HTR-8/SVneo (cell line): ENCODE measurements around the gene CD8B2.
"Not testable (repeated sequence)": the region's sequence is repeated elsewhere in the genome, so short reads cannot be mapped to it uniquely, and the experiment has no call there.

Experiments used
- DNase-seq: peaks from one replicate; pipeline ENCODE4 v3.0.0; 2011; ENCODE audit warnings: low spot score, mixed read lengths; ENCODE audit not compliant: insufficient read length
- FAIRE-seq: peaks from 2 replicates; lab custom pipeline; 2011; peaks lifted over from hg19 to GRCh38; lab: Jason Lieb, UNC

CD8B2 gene

GRCh38 chr2:106510791-106511190 is 23.6 kb downstream of the CD8B2 start:
- FAIRE-seq, DNase-seq: not testable (repeated sequence)

GRCh38 chr2:106511476-106511901 is 24.3 kb downstream of the CD8B2 start:
- FAIRE-seq = peak; percentile 89
- DNase-seq = not testable (repeated sequence)

- FAIRE-seq = peak; percentile 62
- not testable (repeated sequence) for DNase-seq
Measured at GRCh38 chr2:106511934-106512333, 24.8 kb downstream of the CD8B2 start.

- peak; percentile 9 for FAIRE-seq
- not testable (repeated sequence) for DNase-seq
Measured at GRCh38 chr2:106513391-106513790, 26.2 kb downstream of the CD8B2 start.

GRCh38 chr2:106514827-106515226 is 27.7 kb downstream of the CD8B2 start:
- FAIRE-seq, DNase-seq: not testable (repeated sequence)

- DNase-seq (no peak), FAIRE-seq (no peak)
Measured at GRCh38 chr2:106516436-106516835, 29.3 kb downstream of the CD8B2 start.

- no peak for FAIRE-seq
Measured at GRCh38 chr2:106516864-106517263, 29.7 kb downstream of the CD8B2 start.

GRCh38 chr2:106517329-106517728 is 30.2 kb downstream of the CD8B2 start:
- FAIRE-seq = no peak
- DNase-seq = no peak

More at GRCh38 chr2:106516864-106517263, 29.7 kb downstream of the CD8B2 start:
- DNase-seq = no peak

- DNase-seq (no peak), FAIRE-seq (no peak)
Measured at GRCh38 chr2:106519767-106520166, 32.6 kb downstream of the CD8B2 start.

GRCh38 chr2:106521016-106521415 is 33.9 kb downstream of the CD8B2 start:
- FAIRE-seq = no peak
- no peak for DNase-seq

- DNase-seq (no peak), FAIRE-seq (no peak)
Measured at GRCh38 chr2:106523976-106524665, 37.0 kb downstream of the CD8B2 start.

- no peak for FAIRE-seq
- DNase-seq = no peak
Measured at GRCh38 chr2:106530866-106531265, 43.7 kb downstream of the CD8B2 start.

- DNase-seq (no peak), FAIRE-seq (no peak)
Measured at GRCh38 chr2:106531676-106532214, 44.6 kb downstream of the CD8B2 start.

- no peak for DNase-seq
- FAIRE-seq = no peak
Measured at GRCh38 chr2:106532236-106532635, 45.1 kb downstream of the CD8B2 start.

GRCh38 chr2:106534471-106534870 is 47.3 kb downstream of the CD8B2 start:
- no peak for DNase-seq

GRCh38 chr2:106536490-106536889 is 49.3 kb downstream of the CD8B2 start:
- FAIRE-seq (no peak), DNase-seq (no peak)

More at GRCh38 chr2:106534471-106534870, 47.3 kb downstream of the CD8B2 start:
- FAIRE-seq = no peak

GRCh38 chr2:106537047-106537446 is 49.9 kb downstream of the CD8B2 start:
- FAIRE-seq (no peak), DNase-seq (no peak)

GRCh38 chr2:106537791-106538191 is 50.6 kb downstream of the CD8B2 start:
- FAIRE-seq (no peak), DNase-seq (no peak)

GRCh38 chr2:106540886-106541285 is 53.7 kb downstream of the CD8B2 start:
- no peak for DNase-seq
- FAIRE-seq = no peak

- no peak for DNase-seq
- no peak for FAIRE-seq
Measured at GRCh38 chr2:106541333-106541732, 54.2 kb downstream of the CD8B2 start.

- peak; percentile 71 for DNase-seq
- no peak for FAIRE-seq
Measured at GRCh38 chr2:106542746-106543359, 55.7 kb downstream of the CD8B2 start.
